ENCODE results near the gene CD27.

CD27 gene

DNA sequence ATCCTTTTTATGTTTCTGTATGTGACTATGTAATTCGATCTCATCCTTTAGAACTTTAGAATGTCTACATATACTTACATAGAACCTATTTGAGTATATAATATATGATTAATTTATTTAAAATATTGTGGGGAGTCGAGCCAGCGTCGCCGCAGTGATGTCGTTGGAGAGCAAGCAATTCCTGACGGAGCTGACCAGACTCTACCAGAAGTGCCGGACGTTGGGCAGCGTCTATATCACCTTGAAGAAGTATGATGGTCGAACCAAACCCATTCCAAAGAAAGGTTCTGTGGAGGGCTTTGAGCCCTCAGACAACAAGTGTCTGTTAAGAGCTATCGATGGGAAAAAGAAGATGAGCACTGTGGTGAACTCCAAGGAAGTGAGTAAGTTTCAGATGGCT is 6.4 kb upstream of the CD27 start:
- no peaks in the 10 kb centered on the region for H3K27me3 Mint-ChIP-seq (ENCODE audit: low read depth)

DNA sequence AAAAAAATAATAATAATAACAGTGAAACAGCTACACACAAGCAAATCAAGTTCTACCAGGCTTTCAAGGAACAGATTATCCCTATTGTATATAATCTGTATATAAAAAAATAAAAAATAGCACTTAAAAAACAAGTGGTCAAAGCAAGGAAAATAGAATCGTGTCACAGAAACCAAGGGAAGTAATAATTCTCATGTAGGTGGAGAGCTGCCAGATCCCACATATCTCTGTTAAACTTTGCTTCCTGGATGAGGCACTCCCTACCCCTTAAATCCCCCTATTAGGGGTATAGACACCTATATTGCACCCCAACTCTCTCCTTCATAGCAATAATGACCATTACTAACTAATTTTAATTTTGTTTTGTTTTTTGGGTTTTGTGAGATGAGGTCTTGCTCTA is 4.4 kb upstream of the CD27 start:
- Mint-ChIP-seq H3K36me3 (ENCODE audit: low read depth) (no peaks in the 10 kb centered on the region), H3K9me3 (no peaks in the 10 kb centered on the region), H3K27ac (no peak overlapping the region), H3K4me1 (peaks cover 14% of the 10 kb centered on the region), H3K4me3 (no peak overlapping the region), H3K27me3 (ENCODE audit: low read depth) (no peaks in the 10 kb centered on the region)
- TF ChIP-seq, protein P1, sequence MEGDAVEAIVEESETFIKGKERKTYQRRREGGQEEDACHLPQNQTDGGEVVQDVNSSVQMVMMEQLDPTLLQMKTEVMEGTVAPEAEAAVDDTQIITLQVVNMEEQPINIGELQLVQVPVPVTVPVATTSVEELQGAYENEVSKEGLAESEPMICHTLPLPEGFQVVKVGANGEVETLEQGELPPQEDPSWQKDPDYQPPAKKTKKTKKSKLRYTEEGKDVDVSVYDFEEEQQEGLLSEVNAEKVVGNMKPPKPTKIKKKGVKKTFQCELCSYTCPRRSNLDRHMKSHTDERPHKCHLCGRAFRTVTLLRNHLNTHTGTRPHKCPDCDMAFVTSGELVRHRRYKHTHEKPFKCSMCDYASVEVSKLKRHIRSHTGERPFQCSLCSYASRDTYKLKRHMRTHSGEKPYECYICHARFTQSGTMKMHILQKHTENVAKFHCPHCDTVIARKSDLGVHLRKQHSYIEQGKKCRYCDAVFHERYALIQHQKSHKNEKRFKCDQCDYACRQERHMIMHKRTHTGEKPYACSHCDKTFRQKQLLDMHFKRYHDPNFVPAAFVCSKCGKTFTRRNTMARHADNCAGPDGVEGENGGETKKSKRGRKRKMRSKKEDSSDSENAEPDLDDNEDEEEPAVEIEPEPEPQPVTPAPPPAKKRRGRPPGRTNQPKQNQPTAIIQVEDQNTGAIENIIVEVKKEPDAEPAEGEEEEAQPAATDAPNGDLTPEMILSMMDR (IDR thresholded peaks at IDR 0.05; ENCODE audit: unreplicated experiment in 3 of 3): no peak

More for the DNA sequence above, 6.4 kb upstream of the CD27 start:
- Mint-ChIP-seq H3K4me1 (peaks cover 28% of the 10 kb centered on the region), H3K36me3 (ENCODE audit: low read depth) (no peaks in the 10 kb centered on the region), H3K27ac (no peak overlapping the region), H3K4me3 (no peak overlapping the region), H3K9me3 (no peaks in the 10 kb centered on the region)
- TF ChIP-seq, protein P1 (IDR thresholded peaks at IDR 0.05; ENCODE audit: unreplicated experiment in 3 of 3): no peak

DNA sequence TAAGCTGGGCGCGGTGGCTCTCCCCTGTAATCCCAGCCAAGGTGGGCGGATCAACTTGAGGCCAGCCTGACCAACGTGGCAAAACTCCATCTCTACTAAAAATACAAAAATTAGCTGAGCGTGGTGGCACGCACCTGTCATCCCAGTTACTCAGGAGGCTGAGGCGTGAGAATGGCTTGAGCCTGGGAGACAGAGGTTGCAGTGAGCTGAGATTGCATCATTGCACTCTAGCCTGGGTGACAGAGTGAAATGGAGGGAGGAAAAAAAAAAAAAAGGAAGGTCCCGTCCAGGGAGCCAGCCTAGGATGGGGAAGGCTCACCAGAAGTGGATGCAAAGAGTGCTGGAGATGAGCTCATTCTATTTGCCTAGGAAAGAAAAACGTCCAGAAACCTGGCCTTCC is 1.9 kb upstream of the CD27 start:
- H3K9me3 Mint-ChIP-seq: no peaks in the 10 kb centered on the region
- TF ChIP-seq, protein P1 (IDR thresholded peaks at IDR 0.05; ENCODE audit: unreplicated experiment in 3 of 3): no peak
- H3K4me3 Mint-ChIP-seq: no peak overlapping the region
- H3K27me3 Mint-ChIP-seq (ENCODE audit: low read depth): no peaks in the 10 kb centered on the region
- no peak overlapping the region for H3K27ac Mint-ChIP-seq
- H3K4me1 Mint-ChIP-seq: peaks cover 14% of the 10 kb centered on the region
- H3K36me3 Mint-ChIP-seq (ENCODE audit: low read depth): no peaks in the 10 kb centered on the region

DNA sequence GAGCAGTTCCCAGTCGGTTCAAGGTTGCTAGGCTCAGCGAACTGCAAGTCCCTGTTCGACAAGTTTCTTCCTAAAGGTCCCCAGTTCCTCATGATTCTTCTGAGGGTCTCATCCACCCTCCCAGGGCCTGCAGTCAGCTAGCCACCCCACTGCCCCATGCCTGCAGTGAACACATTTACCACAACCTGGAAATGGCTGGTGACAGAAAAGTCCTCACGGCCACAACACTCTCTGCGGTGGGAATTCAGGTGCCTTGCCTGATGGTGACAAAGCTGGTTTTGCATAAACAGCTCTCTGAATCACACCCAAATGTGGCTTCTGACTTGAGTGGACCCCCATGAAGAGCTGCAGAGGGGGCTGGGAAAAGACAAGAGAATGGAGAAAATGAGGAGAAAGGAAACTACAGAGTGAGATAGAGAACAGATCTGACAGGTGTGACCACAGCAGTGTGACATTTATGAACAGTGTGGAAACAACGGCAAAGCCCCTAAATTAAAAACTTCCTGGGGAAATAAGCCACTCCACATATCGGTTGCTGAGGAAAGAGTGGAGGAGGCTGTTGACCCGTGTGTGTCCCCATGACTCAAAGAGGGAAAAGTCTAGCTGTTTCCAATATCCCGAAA is 1.3 kb upstream of the CD27 start:
- no peaks in the 10 kb centered on the region for H3K9me3 Mint-ChIP-seq
- no peaks in the 10 kb centered on the region for H3K36me3 Mint-ChIP-seq (ENCODE audit: low read depth)
- TF ChIP-seq, protein P1 (IDR thresholded peaks at IDR 0.05; ENCODE audit: unreplicated experiment in 3 of 3): no peak
- no peaks in the 10 kb centered on the region for H3K27me3 Mint-ChIP-seq (ENCODE audit: low read depth)
- H3K4me3 Mint-ChIP-seq: no peak overlapping the region
- peaks cover 12% of the 10 kb centered on the region for H3K4me1 Mint-ChIP-seq
- H3K27ac Mint-ChIP-seq: no peak overlapping the region

DNA sequence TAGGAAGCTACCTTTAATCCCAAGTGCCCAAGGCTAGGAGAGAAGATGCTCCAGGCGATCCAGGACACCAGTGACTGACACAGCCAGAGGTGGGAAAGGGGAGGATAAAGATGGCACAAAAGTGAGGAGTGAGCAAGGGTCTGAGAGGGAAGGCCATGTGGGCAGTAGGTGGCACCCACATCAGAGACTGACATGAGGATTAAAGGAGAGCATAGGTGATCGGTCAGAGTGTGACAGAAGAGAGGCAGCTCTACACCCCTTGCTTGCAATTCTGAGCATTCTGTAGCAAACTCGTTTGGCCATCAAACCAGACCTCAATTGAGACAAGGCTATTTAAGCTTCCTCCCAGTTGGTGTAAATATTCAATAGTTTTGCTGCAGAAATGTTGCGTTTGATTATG is 724 bp upstream of the CD27 start:
- H3K27me3 Mint-ChIP-seq (ENCODE audit: low read depth): no peaks in the 10 kb centered on the region
- H3K27ac Mint-ChIP-seq: no peak overlapping the region
- no peaks in the 10 kb centered on the region for H3K36me3 Mint-ChIP-seq (ENCODE audit: low read depth)
- no peaks in the 10 kb centered on the region for H3K9me3 Mint-ChIP-seq
- peaks cover 6% of the 10 kb centered on the region for H3K4me1 Mint-ChIP-seq
- no peak overlapping the region for H3K4me3 Mint-ChIP-seq
- TF ChIP-seq, protein P1 (IDR thresholded peaks at IDR 0.05; ENCODE audit: unreplicated experiment in 3 of 3): no peak

All from nephron (organoid).